Measurements from ENCODE around the gene MYO19. TPM values are rescaled to one million over a fixed set of nuclear protein-coding genes. Genes with fewer than 3 reads are reported as not detected.

The MYO19 gene
- total RNA-seq, 1 donor from 2014 or later, result 72.4 TPM

DNA sequence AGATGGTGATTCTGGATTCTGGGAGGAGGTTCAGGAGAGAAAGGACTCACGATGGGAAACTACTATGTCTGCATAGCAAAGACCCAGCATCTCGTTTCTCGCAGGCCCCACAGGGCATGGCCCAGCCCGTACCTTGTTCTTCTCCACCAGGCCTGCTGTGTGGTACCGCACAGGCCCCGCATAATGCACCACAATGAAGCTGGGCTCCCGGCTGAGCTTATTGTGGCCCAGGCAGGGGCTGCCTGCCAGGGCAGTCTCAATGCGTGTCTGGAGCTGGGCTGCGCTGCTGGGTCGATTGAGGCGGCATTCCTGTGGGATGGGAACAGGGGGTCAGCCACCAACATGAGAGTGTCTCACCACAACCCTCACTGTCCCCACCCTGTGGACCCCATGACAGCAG is 27.8 kb downstream of the MYO19 start:
- no peak overlapping the region for H3K4me2 ChIP-seq
- TF ChIP-seq, protein P1, sequence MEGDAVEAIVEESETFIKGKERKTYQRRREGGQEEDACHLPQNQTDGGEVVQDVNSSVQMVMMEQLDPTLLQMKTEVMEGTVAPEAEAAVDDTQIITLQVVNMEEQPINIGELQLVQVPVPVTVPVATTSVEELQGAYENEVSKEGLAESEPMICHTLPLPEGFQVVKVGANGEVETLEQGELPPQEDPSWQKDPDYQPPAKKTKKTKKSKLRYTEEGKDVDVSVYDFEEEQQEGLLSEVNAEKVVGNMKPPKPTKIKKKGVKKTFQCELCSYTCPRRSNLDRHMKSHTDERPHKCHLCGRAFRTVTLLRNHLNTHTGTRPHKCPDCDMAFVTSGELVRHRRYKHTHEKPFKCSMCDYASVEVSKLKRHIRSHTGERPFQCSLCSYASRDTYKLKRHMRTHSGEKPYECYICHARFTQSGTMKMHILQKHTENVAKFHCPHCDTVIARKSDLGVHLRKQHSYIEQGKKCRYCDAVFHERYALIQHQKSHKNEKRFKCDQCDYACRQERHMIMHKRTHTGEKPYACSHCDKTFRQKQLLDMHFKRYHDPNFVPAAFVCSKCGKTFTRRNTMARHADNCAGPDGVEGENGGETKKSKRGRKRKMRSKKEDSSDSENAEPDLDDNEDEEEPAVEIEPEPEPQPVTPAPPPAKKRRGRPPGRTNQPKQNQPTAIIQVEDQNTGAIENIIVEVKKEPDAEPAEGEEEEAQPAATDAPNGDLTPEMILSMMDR (IDR thresholded peaks at IDR 0.05), result no peak
- TF ChIP-seq EZH2 (IDR thresholded peaks at IDR 0.05) (no peak), EZH2phosphoT487 (IDR thresholded peaks at IDR 0.05) (no peak)
- no peak for DNase-seq (ENCODE audit: low spot score)
- Mint-ChIP-seq H3K27ac (no peak overlapping the region), H3K36me3 (peaks cover 30% of the 10 kb centered on the region), H3K4me3 (no peak overlapping the region), H3K9me3 (no peaks in the 10 kb centered on the region), H3K4me1 (no peaks in the 10 kb centered on the region), H3K27me3 (ENCODE audit: insufficient read depth, low read depth) (peaks cover 6% of the 10 kb centered on the region)
- H3K9ac ChIP-seq, result no peak overlapping the region
- H3F3A ChIP-seq (ENCODE audit: low read depth), result no peaks in the 10 kb centered on the region
- no peaks in the 10 kb centered on the region for H4K20me1 ChIP-seq (ENCODE audit: low read depth)
- H3K27ac ChIP-seq, result no peak overlapping the region
- no peaks in the 10 kb centered on the region for H3K27me3 ChIP-seq
- H3K79me2 ChIP-seq (ENCODE audit: low read depth), result no peaks in the 10 kb centered on the region
- no peaks in the 10 kb centered on the region for H3K4me1 ChIP-seq
- no peak overlapping the region for H2AFZ ChIP-seq (replicated peaks)
- no peaks in the 10 kb centered on the region for H3K9me3 ChIP-seq (ENCODE audit: low read depth)
- H3K36me3 ChIP-seq, result no peaks in the 10 kb centered on the region
- no peak overlapping the region for H3K4me3 ChIP-seq

DNA sequence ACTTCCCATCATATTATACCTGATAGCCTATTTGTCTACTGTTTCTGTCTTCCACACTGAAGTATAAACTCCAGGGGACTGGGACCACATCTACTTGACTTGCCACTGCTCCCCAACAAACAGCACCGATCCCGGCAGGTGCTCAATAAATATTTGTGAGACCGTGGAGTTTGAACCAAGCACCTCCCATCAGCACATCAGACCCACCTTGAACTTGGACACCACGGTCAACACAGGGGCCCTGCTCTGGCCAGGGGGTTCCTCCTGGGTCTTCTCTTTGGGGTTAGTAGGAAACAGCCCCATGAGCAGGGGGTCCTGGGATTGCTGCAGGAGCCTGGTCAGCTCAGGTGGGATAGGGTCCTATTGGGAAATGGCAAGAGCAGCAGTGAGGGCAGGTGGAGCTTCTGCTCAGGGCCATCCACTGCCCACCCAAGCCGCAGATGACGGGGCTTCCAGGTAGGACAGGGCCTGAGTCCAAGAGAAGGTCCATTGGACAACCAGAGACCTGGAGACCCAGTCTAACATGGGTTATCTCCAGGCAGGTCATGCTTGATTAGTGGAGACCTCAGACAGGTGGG is 28.3 kb downstream of the MYO19 start:
- Histone ChIP-seq H3K4me1 (no peaks in the 10 kb centered on the region), H3K4me3 (no peak overlapping the region), H3K4me2 (no peak overlapping the region), H3K9me3 (ENCODE audit: low read depth) (no peaks in the 10 kb centered on the region), H2AFZ (replicated peaks) (no peak overlapping the region), H3K36me3 (no peaks in the 10 kb centered on the region), H3K27ac (no peak overlapping the region), H3F3A (ENCODE audit: low read depth) (no peaks in the 10 kb centered on the region), H3K9ac (no peak overlapping the region), H3K27me3 (no peaks in the 10 kb centered on the region), H4K20me1 (ENCODE audit: low read depth) (no peaks in the 10 kb centered on the region), H3K79me2 (ENCODE audit: low read depth) (no peaks in the 10 kb centered on the region)
- Mint-ChIP-seq H3K36me3 (peaks cover 30% of the 10 kb centered on the region), H3K4me3 (no peak overlapping the region), H3K4me1 (no peaks in the 10 kb centered on the region), H3K27me3 (ENCODE audit: insufficient read depth, low read depth) (peaks cover 6% of the 10 kb centered on the region), H3K9me3 (no peaks in the 10 kb centered on the region), H3K27ac (no peak overlapping the region)
- TF ChIP-seq EZH2phosphoT487 (IDR thresholded peaks at IDR 0.05), result no peak
- TF ChIP-seq, protein P1 (IDR thresholded peaks at IDR 0.05), result no peak
- no peak for TF ChIP-seq EZH2 (IDR thresholded peaks at IDR 0.05)
- DNase-seq (ENCODE audit: low spot score), result no peak

DNA sequence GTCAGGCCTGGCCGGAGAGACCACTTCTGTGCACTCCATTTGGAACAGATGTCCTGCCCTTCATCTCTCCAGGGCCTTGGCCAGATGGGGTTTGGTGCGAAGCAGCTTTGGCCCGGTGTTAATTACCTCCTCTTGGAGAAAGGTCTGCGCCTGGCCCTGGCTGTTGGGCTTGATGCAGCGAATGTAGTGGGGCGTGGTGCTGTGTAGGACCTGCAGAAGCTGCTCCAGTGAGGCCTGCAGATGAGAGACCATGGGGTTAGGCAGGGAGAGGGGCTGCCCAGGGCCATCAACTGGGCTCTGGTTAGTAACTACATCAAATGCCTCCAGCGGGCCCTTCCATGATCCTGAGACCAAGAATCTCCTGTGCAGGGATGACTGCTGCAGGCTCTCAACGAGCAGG is 29.5 kb downstream of the MYO19 start:
- no peaks in the 10 kb centered on the region for H3K36me3 ChIP-seq
- peaks cover 6% of the 10 kb centered on the region for H3K27me3 Mint-ChIP-seq (ENCODE audit: insufficient read depth, low read depth)
- no peaks in the 10 kb centered on the region for H3K9me3 Mint-ChIP-seq
- DNase-seq (ENCODE audit: low spot score), result no peak
- no peak overlapping the region for H3K4me3 Mint-ChIP-seq
- no peak overlapping the region for H3K4me3 ChIP-seq
- peaks cover 28% of the 10 kb centered on the region for H3K36me3 Mint-ChIP-seq
- no peak overlapping the region for H2AFZ ChIP-seq (replicated peaks)
- no peak overlapping the region for H3K4me2 ChIP-seq
- H3K4me1 ChIP-seq, result no peaks in the 10 kb centered on the region
- no peak for TF ChIP-seq EZH2 (IDR thresholded peaks at IDR 0.05)
- TF ChIP-seq, protein P1 (IDR thresholded peaks at IDR 0.05), result no peak
- no peak for TF ChIP-seq EZH2phosphoT487 (IDR thresholded peaks at IDR 0.05)
- H3K27ac ChIP-seq, result no peak overlapping the region
- H3K9ac ChIP-seq, result no peak overlapping the region
- no peaks in the 10 kb centered on the region for H4K20me1 ChIP-seq (ENCODE audit: low read depth)
- H3K27ac Mint-ChIP-seq, result no peak overlapping the region
- no peaks in the 10 kb centered on the region for H3K9me3 ChIP-seq (ENCODE audit: low read depth)
- H3K79me2 ChIP-seq (ENCODE audit: low read depth), result no peaks in the 10 kb centered on the region
- H3K27me3 ChIP-seq, result no peaks in the 10 kb centered on the region
- no peaks in the 10 kb centered on the region for H3F3A ChIP-seq (ENCODE audit: low read depth)
- H3K4me1 Mint-ChIP-seq, result no peaks in the 10 kb centered on the region
